ENCODE data around the gene RAVER1. TPM values are rescaled to one million over a fixed set of nuclear protein-coding genes. Genes with fewer than 3 reads are reported as not detected.
A peak's percentile ranks its signal among the peaks of the same experiment; 100 is the strongest.

Gene RAVER1
- total and polyA plus RNA-seq, 2 of the 13 experiments (the other 11 are each of a cell fraction or from before 2014, with no cell fraction given) = 3.6 to 7.9 TPM

- no peak for TF ChIP-seq ZBTB39 (CRISPR knock-in tag; IDR thresholded peaks at IDR 0.05)
- TF ChIP-seq TRIM24 (CRISPR knock-in tag; IDR thresholded peaks at IDR 0.05) = no peak
- 0 out of 2 replicates have a peak, but pooled peaks have one; percentile 47 for TF ChIP-seq ZNF136 (CRISPR knock-in tag; IDR thresholded peaks at IDR 0.05; ENCODE audit: low read depth)
- no peak for TF ChIP-seq TEF (CRISPR knock-in tag; IDR thresholded peaks at IDR 0.05)
- peak; percentile 52; the same call in 1 of the 2 replicates for TF ChIP-seq KDM5B (CRISPR knock-in tag; IDR thresholded peaks at IDR 0.05; ENCODE audit: borderline replicate concordance)
- no peak for TF ChIP-seq ZNF737 (CRISPR knock-in tag; IDR thresholded peaks at IDR 0.05; ENCODE audit: borderline replicate concordance)
- TF ChIP-seq ZNF235 (CRISPR knock-in tag; IDR thresholded peaks at IDR 0.05; ENCODE audit: borderline replicate concordance) = 0 out of 2 replicates have a peak, but pooled peaks have one; percentile 35
- peak in 1 of 2 experiments; percentile 28; a peak in 1 of 4 replicates for TF ChIP-seq ATF4 (CRISPR knock-in tag; IDR thresholded peaks at IDR 0.05)
- TF ChIP-seq HMG20A (CRISPR knock-in tag; IDR thresholded peaks at IDR 0.05; ENCODE audit: borderline replicate concordance) = no peak
- no peak for TF ChIP-seq ZNF20 (CRISPR knock-in tag; IDR thresholded peaks at IDR 0.05)
- peak; percentile 74; the same call in 1 of the 2 replicates for TF ChIP-seq ZC3H13 (CRISPR knock-in tag; IDR thresholded peaks at IDR 0.05)
- TF ChIP-seq ZNF362 (CRISPR knock-in tag; IDR thresholded peaks at IDR 0.05; ENCODE audit: borderline replicate concordance) = no peak
- TF ChIP-seq JDP2 (CRISPR knock-in tag; IDR thresholded peaks at IDR 0.05; ENCODE audit: borderline replicate concordance) = no peak
- peak; percentile 26; the same call in 1 of the 2 replicates for TF ChIP-seq MXD3 (CRISPR knock-in tag; IDR thresholded peaks at IDR 0.05)
- no peak for TF ChIP-seq ZNF800 (CRISPR knock-in tag; IDR thresholded peaks at IDR 0.05)
- TF ChIP-seq PREB (CRISPR knock-in tag; IDR thresholded peaks at IDR 0.05) = no peak
- TF ChIP-seq RFXANK (CRISPR knock-in tag; IDR thresholded peaks at IDR 0.05) = 0 out of 2 replicates have a peak, but pooled peaks have one; percentile 40
- peak; percentile 73 for TF ChIP-seq YEATS4 (CRISPR knock-in tag; IDR thresholded peaks at IDR 0.05; ENCODE audit: borderline replicate concordance)
- no peak for TF ChIP-seq MBNL3 (CRISPR knock-in tag; conservative IDR thresholded peaks at IDR 0.05)
Observed at GRCh38 chr19:10332965-10333757, at the start of gene RAVER1 (continued).

All from HepG2 (cell line).